Endothelial cell (in vitro differentiated cells): ENCODE data around the gene ETV6. TPM values are rescaled to one million over a fixed set of nuclear protein-coding genes. Genes with fewer than 3 reads are reported as not detected.

Experiments used
- DNase-seq: peaks from one replicate; pipeline ENCODE4 v3.0.0; 2021; ENCODE audit warnings: low spot score
- H3K27ac Mint-ChIP-seq: one replicate; pipeline ENCODE4 v1.8.0; 2021; ENCODE audit warnings: mixed read lengths, inconsistent platforms; ENCODE audit not compliant: unreplicated experiment
- H3K27me3 Mint-ChIP-seq: one replicate; pipeline ENCODE4 v1.8.0; 2021; ENCODE audit warnings: mild to moderate bottlenecking, moderate library complexity, mixed read lengths, inconsistent platforms; ENCODE audit not compliant: unreplicated experiment
- H3K36me3 Mint-ChIP-seq: one replicate; pipeline ENCODE4 v1.8.0; 2021; ENCODE audit warnings: mild to moderate bottlenecking, low read depth, mixed read lengths, inconsistent platforms; ENCODE audit not compliant: unreplicated experiment
- H3K4me1 Mint-ChIP-seq: one replicate; pipeline ENCODE4 v1.8.0; 2021; ENCODE audit warnings: mild to moderate bottlenecking, mixed read lengths, inconsistent platforms; ENCODE audit not compliant: unreplicated experiment
- H3K4me3 Mint-ChIP-seq: one replicate; pipeline ENCODE4 v1.8.0; 2021; ENCODE audit warnings: mild to moderate bottlenecking, mixed read lengths, inconsistent platforms; ENCODE audit not compliant: unreplicated experiment
- H3K9me3 Mint-ChIP-seq: one replicate; pipeline ENCODE4 v1.8.0; 2021; ENCODE audit warnings: mixed read lengths, inconsistent platforms; ENCODE audit not compliant: unreplicated experiment
- total RNA-seq: library from RNA; stranded (reverse); fragmentation: NEBNext Ultra II Directional; extraction: Animal tissue kit (Norgen Biotek cat#: 25700); gene quantifications from one replicate; pipeline ENCODE4 v1.2.1, GENCODE V29; 2021; ENCODE audit not compliant: unreplicated experiment
- TF ChIP-seq, protein P1 (sequence below): fragments of 200-600 bp; sonication (generic); IDR thresholded peaks from one replicate; pipeline ENCODE4 v1.5.0; 2021; ENCODE audit warnings: antibody characterized with exemption; ENCODE audit not compliant: unreplicated experiment

The ETV6 gene
- total RNA-seq, 1 donor from 2014 or later, result 98.7 TPM

DNA sequence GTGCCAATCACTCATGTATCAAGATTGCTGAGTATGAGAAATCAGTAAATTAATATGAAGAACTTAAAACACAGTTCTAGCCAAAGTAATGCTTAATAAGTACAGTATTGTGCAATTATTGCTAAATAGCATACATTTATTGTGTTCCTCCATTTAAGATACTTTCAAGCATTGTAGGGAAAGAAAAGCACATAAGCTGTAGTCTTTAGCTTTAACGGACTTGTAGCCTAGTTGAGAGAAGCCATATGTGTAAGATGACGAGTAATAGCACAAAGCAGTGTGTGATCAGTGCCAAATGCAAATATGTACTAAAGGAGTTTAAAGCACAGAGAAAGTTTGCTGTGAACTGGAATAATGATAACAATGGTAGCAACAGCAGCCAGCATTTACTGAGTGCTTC is 38.1 kb downstream of the ETV6 start:
- Mint-ChIP-seq H3K36me3 (peaks cover 11% of the 10 kb centered on the region), H3K27ac (no peak overlapping the region), H3K4me1 (peaks cover 45% of the 10 kb centered on the region)

DNA sequence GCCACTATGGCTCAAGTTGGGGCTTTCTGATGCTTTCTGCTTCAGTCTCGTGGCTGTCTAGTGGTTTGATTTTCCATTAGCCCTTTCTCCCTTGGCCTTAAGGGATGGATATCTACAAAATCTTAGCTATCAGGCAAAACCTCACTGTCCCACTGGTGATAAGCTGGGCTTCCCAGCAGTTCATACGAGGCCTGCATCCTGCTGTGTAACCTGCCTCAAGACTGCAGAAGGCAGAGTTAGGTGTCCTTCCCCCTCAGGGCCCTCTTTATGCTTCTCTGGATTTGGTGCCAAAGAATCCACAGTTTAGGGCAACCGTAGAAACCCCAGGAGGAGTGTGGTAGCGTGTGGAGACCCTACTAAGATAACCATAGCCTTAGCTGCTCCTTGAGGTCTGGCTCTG is 38.9 kb downstream of the ETV6 start:
- no peak overlapping the region for H3K27ac Mint-ChIP-seq

More for the DNA sequence above, 38.1 kb downstream of the ETV6 start:
- no peaks in the 10 kb centered on the region for H3K9me3 Mint-ChIP-seq
- no peak for DNase-seq
- TF ChIP-seq, protein P1, sequence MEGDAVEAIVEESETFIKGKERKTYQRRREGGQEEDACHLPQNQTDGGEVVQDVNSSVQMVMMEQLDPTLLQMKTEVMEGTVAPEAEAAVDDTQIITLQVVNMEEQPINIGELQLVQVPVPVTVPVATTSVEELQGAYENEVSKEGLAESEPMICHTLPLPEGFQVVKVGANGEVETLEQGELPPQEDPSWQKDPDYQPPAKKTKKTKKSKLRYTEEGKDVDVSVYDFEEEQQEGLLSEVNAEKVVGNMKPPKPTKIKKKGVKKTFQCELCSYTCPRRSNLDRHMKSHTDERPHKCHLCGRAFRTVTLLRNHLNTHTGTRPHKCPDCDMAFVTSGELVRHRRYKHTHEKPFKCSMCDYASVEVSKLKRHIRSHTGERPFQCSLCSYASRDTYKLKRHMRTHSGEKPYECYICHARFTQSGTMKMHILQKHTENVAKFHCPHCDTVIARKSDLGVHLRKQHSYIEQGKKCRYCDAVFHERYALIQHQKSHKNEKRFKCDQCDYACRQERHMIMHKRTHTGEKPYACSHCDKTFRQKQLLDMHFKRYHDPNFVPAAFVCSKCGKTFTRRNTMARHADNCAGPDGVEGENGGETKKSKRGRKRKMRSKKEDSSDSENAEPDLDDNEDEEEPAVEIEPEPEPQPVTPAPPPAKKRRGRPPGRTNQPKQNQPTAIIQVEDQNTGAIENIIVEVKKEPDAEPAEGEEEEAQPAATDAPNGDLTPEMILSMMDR, result no peak
- peaks cover 6% of the 10 kb centered on the region for H3K27me3 Mint-ChIP-seq
- no peak overlapping the region for H3K4me3 Mint-ChIP-seq

DNA sequence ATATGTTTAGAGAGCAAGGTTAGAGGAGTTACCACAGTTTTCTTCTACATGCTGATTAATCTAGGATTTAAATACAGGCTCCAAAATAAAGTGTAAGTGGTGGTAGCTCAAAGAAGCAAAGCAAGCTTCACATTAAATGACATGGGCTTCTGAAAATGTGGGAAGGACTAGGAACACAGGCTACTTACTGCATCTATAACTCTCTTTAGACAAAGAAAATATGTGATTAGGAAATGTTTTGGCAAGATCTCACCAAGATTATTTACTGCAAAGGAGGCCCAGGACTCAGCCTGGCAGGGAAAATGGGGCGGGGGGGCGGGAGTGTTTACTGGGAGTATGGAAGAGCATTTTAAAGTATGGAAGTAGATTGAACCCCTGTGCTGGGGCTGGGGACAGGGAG is 39.4 kb downstream of the ETV6 start:
- DNase-seq, result no peak
- H3K27ac Mint-ChIP-seq, result no peak overlapping the region
- peaks cover 11% of the 10 kb centered on the region for H3K36me3 Mint-ChIP-seq
- H3K4me3 Mint-ChIP-seq, result no peak overlapping the region
- peaks cover 39% of the 10 kb centered on the region for H3K4me1 Mint-ChIP-seq
- peaks cover 6% of the 10 kb centered on the region for H3K27me3 Mint-ChIP-seq
- TF ChIP-seq, protein P1, result no peak
- H3K9me3 Mint-ChIP-seq, result no peaks in the 10 kb centered on the region

More for the DNA sequence above, 38.9 kb downstream of the ETV6 start:
- Mint-ChIP-seq H3K36me3 (peaks cover 11% of the 10 kb centered on the region), H3K27me3 (peaks cover 6% of the 10 kb centered on the region), H3K4me1 (peaks cover 42% of the 10 kb centered on the region), H3K9me3 (no peaks in the 10 kb centered on the region), H3K4me3 (no peak overlapping the region)
- TF ChIP-seq, protein P1, result no peak
- no peak for DNase-seq

DNA sequence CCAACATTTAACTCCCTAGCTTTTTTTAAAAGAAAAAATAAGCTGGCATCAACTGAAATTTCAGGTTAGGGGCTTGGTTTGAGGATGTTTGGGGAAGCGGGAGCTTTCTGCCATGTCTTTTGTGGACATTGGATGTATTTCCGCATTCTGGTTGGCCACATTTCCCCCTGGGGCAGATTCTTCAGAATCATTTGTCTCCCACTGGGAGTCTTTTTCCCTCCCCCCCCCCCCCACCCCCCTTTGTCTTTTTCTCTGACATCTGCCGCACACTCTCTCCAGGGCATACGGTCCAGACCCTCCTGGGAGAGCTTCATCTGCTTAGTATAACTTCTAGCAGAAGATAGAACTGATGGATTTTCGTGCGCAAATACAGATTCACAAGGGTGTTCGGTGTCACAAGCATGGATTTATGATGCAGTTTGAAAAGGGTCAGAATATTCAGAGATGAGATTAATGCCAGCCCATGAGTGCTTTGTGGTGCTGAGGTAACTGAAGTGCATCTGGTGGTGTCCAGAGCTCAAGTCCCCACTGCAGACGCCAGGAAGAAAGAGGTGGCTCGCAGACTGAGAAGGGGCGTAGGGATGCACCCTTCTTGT is 40.2 kb downstream of the ETV6 start:
- peaks cover 6% of the 10 kb centered on the region for H3K27me3 Mint-ChIP-seq
- no peak for DNase-seq
- TF ChIP-seq, protein P1, result no peak

DNA sequence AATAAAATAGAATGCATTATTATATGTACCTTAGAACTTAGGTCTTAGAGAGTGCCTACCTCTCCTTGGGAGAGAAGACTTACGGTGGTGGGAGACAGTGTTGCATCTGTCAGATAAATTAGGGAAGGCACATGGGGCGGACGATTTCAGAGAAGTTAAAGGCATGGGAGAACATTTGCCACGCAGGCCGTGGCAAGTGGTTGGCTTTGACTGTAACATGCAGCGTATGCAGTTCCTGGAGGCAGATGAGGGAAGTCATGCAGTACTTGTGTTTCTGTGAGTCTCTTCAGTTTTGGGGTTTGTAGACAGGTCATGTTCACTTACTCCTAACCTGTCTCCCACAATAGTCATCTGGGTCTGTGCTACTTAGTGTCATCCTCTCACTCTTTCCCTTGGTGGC is 43.6 kb downstream of the ETV6 start:
- DNase-seq, result no peak
- H3K4me1 Mint-ChIP-seq, result peaks cover 35% of the 10 kb centered on the region
- no peaks in the 10 kb centered on the region for H3K9me3 Mint-ChIP-seq
- TF ChIP-seq, protein P1, result no peak
- H3K36me3 Mint-ChIP-seq, result peaks cover 23% of the 10 kb centered on the region
- peaks cover 6% of the 10 kb centered on the region for H3K27me3 Mint-ChIP-seq
- H3K4me3 Mint-ChIP-seq, result no peak overlapping the region
- H3K27ac Mint-ChIP-seq, result no peak overlapping the region

More for the DNA sequence above, 40.2 kb downstream of the ETV6 start:
- no peaks in the 10 kb centered on the region for H3K9me3 Mint-ChIP-seq
- peaks cover 34% of the 10 kb centered on the region for H3K4me1 Mint-ChIP-seq
- no peak overlapping the region for H3K27ac Mint-ChIP-seq
- peaks cover 13% of the 10 kb centered on the region for H3K36me3 Mint-ChIP-seq
- no peak overlapping the region for H3K4me3 Mint-ChIP-seq
